Heart left ventricle (tissue), 13 donors: ENCODE data around the gene PRSS36.

Source experiments
- CTCF ChIP-seq, 12 donors: fragments of 200-600 bp; sonication (generic) in 4 of 12; IDR thresholded peaks; one replicate each; pipeline versions ENCODE4 v1.5.0 to v1.8.0; 2018 to 2022; ENCODE audit warnings: antibody characterized with exemption in 12 of 12, mild to moderate bottlenecking in 5 of 12
- POLR2A ChIP-seq, 2 donors: fragments of 450-650 bp; IDR thresholded peaks; one replicate each; pipeline ENCODE4 v1.6.1; 2017; ENCODE audit warnings: antibody characterized with exemption in 2 of 2, mild to moderate bottlenecking in 2 of 2, moderate library complexity in 2 of 2
- donor health status: ischemic (EF 13 %, LVEDD 7.1; RV severe dilation, severe dysfunction).
- donor health status: DM: no; HTN: yes; CAD: no.
- donor health status: DM: no; HTN: no; CAD: no.
- donor health status: ischemic (EF 25% LVEDD 6.9; RV normal size, moderate dysfunction).
- donor health status: ischemic (EF 25% LVEDD 5.7; RV mildly dilated, moderate dysfunction).
- donor health status: ischemic (EF 35%, LVEDD 5.7; RV mildly dilated, moderate dysfunction).
- donor health status: nonischemic (EF 11% LVEDD 7.7; RV severe dilation, severe dysfunction).
- donor health status: DM: yes; HTN: yes; CAD: no.
- donor health status: PGD.
- donor health status: ischemic (EF 29% LVEDD 5.4; RV normal size, mild dysfunction).
- donor health status: nonischemic (EF 23%, LVEDD 6.1; RV moderate dilation, normal function).

DNA sequence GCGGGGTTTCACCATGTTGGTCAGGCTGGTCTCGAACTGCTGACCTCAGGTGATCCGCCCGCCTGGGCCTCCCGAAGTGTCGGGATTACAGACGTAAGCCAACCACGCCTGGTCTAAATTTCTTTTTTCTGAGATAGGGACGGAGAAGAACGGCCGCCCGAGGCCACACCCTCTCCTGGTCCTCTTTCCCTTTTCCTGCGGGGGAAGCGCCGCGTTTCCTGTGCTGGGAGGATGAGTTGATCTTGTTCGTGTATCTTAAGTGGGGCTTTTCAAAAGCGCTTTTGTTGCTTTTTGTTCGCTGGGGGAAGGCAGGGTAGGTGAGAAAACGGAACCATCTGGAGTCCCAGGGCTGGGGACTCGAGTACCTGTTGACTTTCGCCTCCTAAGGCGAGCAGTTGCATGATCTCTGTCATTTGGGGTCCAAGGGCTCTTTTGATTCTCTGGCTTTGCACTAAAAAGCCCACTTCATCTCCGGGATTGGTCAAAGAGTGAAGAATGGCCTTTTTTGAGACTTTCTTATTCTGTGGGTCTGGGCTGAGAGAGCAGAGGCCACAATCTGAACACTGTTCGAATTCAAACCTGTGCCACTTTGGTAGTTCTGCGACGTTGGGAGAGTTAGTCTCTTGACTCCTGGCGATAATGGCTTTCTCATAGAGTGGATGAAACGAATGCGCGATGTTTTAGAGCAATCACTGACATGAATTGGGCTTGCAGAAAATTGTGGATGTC lies 31.4 kb upstream of the PRSS36 start:
- TF ChIP-seq CTCF (IDR thresholded peaks at IDR 0.05) (no peak), POLR2A (IDR thresholded peaks at IDR 0.05) (no peak)
